ENCODE data around the gene ACOT7.
A peak's percentile ranks its signal among the peaks of the same experiment; 100 is the strongest.
"Not testable (repeated sequence)": the region's sequence is repeated elsewhere in the genome, so short reads cannot be mapped to it uniquely, and the experiment has no call there.

ACOT7 gene

GRCh38 chr1:6237093-6237492 lies 156.5 kb downstream of the ACOT7 start:
- Mint-ChIP-seq H3K4me1 (peaks cover 24% of the 10 kb centered on the region), H3K9me3 (no peaks in the 10 kb centered on the region), H3K4me3 (peak overlapping the region; percentile 14), H3K36me3 (peaks cover 19% of the 10 kb centered on the region), H3K27ac (no peak overlapping the region)
- ATAC-seq (no peak), DNase-seq (ENCODE audit: low spot score in 2 of 2) (no peak)

GRCh38 chr1:6235296-6235677 lies 158.3 kb downstream of the ACOT7 start:
- no peaks in the 10 kb centered on the region for H3K9me3 Mint-ChIP-seq
- H3K27ac Mint-ChIP-seq, result peak overlapping the region; percentile 70
- DNase-seq (ENCODE audit: low spot score in 2 of 2) (no peak), ATAC-seq (peak; percentile 15)
- H3K36me3 Mint-ChIP-seq, result peaks cover 37% of the 10 kb centered on the region
- H3K4me3 Mint-ChIP-seq, result peak overlapping the region; percentile 82
- H3K4me1 Mint-ChIP-seq, result peaks cover 16% of the 10 kb centered on the region

DNA sequence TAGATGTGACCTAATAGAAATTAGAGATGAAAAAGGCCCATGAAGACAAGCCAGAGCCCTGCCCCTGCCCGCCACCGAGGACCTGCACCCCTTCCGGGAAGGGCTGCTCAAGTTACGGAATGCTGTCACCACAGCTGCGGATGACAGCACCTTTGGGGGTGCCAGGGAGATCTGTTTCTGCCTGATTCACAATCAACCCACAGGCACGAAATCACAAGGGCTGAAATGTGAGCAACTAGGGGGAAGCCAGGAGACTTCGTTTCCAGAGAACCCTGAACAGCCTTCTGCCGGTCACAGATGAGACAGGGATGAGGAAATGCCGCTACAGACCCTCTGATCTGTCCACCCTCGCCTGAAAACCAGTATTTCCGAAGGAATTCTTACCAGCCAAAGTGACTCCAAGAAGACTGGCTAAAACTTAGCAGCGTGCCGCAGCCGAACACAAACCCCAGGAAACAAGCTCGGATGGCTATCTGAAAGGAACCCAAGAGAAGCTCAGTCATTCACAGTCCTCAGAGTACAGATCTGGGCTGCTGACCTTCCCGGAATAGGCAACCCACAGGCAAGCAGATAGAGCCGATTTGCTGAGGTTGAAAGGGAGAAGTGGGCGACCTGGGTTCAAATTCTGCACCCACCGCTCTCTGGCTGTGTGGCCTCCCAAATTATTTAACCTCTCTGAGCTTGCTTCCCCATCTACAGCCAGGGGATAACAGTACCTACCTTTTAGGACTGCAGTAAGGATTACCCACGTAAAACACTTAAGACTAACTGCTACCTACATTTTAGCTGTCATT lies 158.9 kb downstream of the ACOT7 start:
- peaks cover 16% of the 10 kb centered on the region for H3K4me1 Mint-ChIP-seq
- H3K4me3 Mint-ChIP-seq, result peak overlapping the region; percentile 82
- peak overlapping the region; percentile 70 for H3K27ac Mint-ChIP-seq
- ATAC-seq (no peak), DNase-seq (ENCODE audit: low spot score in 2 of 2) (no peak)
- peaks cover 43% of the 10 kb centered on the region for H3K36me3 Mint-ChIP-seq
- no peaks in the 10 kb centered on the region for H3K9me3 Mint-ChIP-seq

- Mint-ChIP-seq H3K27ac (no peak overlapping the region), H3K4me1 (peaks cover 12% of the 10 kb centered on the region), H3K9me3 (no peaks in the 10 kb centered on the region), H3K4me3 (no peak overlapping the region), H3K36me3 (peaks cover 56% of the 10 kb centered on the region)
- ATAC-seq (no peak), DNase-seq (ENCODE audit: low spot score in 2 of 2) (no peak)
Measured at GRCh38 chr1:6233376-6233775, 160.2 kb downstream of the ACOT7 start.

DNA sequence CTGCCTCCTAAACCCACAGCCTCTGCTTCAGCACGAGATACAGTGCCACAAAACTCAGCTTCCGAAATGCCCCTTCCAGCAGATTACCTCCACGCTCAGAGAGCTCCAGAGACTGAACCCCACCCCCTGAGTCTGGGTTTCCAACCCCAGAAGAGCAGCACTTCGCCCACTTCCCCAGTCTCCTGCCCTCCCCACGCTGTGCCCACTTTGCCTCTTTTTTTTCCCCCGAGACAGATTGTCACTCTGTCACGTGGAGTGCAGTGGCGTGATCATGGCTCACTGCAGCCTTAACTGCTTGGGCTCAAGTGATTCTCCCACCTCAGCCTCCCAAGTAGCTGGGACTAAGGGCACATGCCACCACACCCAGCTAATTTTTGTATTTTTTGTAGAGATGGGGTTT lies 167.9 kb downstream of the ACOT7 start:
- H3K27ac Mint-ChIP-seq, result no peak overlapping the region
- peaks cover 98% of the 10 kb centered on the region for H3K36me3 Mint-ChIP-seq
- peaks cover 6% of the 10 kb centered on the region for H3K4me1 Mint-ChIP-seq
- H3K4me3 Mint-ChIP-seq, result no peak overlapping the region
- DNase-seq (ENCODE audit: low spot score in 2 of 2) (no peak), ATAC-seq (no peak)
- no peaks in the 10 kb centered on the region for H3K9me3 Mint-ChIP-seq

DNA sequence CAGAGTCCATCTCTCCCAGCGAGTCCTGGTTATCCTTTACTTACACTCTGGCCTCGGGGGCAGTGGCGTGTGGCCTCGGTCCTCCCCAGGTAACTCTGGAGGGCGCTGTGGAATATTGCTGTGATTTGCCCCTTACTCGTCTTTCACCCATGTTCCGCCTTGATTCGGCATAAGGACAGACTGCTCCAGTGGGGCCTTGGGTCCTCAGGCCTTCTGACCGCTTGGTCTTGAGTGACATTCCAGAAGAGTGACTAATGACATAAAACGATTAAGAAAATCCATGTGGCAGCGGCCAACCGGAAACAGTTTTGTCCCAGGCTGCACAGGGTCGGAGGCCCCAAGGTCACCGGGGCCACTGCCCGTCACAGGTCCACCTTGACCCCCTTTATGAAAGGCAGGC lies 168.8 kb downstream of the ACOT7 start:
- H3K36me3 Mint-ChIP-seq, result peaks cover 93% of the 10 kb centered on the region
- DNase-seq (ENCODE audit: low spot score in 2 of 2) (no peak), ATAC-seq (no peak)
- no peaks in the 10 kb centered on the region for H3K9me3 Mint-ChIP-seq
- H3K4me1 Mint-ChIP-seq, result peaks cover 6% of the 10 kb centered on the region
- H3K27ac Mint-ChIP-seq, result no peak overlapping the region
- H3K4me3 Mint-ChIP-seq, result no peak overlapping the region

- peaks cover 82% of the 10 kb centered on the region for H3K36me3 Mint-ChIP-seq
- DNase-seq (ENCODE audit: low spot score in 2 of 2) (no peak), ATAC-seq (no peak)
- no peak overlapping the region for H3K4me3 Mint-ChIP-seq
- H3K9me3 Mint-ChIP-seq, result no peaks in the 10 kb centered on the region
- peak overlapping the region; percentile 10 for H3K27ac Mint-ChIP-seq
- H3K4me1 Mint-ChIP-seq, result peaks cover 6% of the 10 kb centered on the region
Measured at GRCh38 chr1:6223617-6224016, 169.9 kb downstream of the ACOT7 start.

DNA sequence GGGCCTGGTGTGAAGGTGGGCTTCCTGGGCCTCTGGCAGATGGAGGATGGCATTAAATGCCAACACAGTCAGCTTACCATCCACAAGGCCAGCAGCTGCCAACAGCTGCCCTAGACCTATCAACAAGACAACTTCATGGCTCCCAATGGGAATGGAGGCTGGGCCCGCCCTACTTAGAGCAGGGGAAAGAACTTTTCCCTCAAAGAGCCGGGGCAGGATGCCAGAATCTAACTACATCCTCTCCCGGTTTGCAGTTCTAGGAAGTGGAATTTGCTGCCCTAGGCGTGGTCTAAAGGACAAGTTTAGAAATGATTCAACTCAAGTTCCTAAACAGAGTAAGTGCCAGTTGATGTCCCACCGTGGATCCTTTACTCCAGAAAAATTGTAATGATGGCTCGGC lies 170.9 kb downstream of the ACOT7 start:
- Mint-ChIP-seq H3K4me1 (peaks cover 6% of the 10 kb centered on the region), H3K9me3 (no peaks in the 10 kb centered on the region), H3K36me3 (peaks cover 73% of the 10 kb centered on the region), H3K27ac (no peak overlapping the region), H3K4me3 (no peak overlapping the region)
- no peak for DNase-seq (ENCODE audit: low spot score in 2 of 2)
- ATAC-seq, result no peak

DNA sequence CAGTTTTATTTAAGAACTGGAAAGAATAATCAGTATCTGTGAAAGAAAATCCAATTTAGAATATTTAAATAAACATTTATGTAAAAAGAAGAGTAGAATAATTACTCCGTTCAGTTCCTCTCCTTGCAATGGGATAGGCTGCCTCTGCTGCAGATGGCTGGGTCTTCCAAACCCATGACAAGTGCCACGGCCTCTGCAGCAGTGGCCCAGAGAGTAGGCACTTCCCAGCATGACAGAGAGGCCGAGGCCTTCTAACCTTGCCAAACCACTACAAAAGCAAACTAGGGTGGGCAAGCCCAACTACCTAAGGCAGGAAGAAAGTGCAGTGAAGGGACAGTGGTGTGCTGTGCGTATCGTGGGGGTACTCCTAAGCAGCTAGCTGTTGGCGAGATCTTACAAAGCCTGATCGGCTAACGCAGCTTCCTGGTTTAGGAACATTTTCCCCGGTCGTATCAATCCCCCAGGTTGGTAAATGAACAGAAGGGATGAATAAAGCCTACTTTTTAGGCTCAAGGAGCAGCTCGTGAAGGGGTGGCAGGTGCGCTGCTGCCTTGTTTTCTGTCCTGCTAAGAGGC lies 172.3 kb downstream of the ACOT7 start:
- DNase-seq (ENCODE audit: low spot score in 2 of 2), result no peak
- no peak overlapping the region for H3K27ac Mint-ChIP-seq
- ATAC-seq, result no peak
- H3K4me3 Mint-ChIP-seq, result no peak overlapping the region
- peaks cover 6% of the 10 kb centered on the region for H3K4me1 Mint-ChIP-seq
- H3K9me3 Mint-ChIP-seq, result no peaks in the 10 kb centered on the region
- H3K36me3 Mint-ChIP-seq, result peaks cover 59% of the 10 kb centered on the region

- H3K4me3 Mint-ChIP-seq, result no peak overlapping the region
- H3K36me3 Mint-ChIP-seq, result peaks cover 49% of the 10 kb centered on the region
- ATAC-seq (no peak), DNase-seq (ENCODE audit: low spot score in 2 of 2) (no peak)
- H3K4me1 Mint-ChIP-seq, result no peaks in the 10 kb centered on the region
- no peaks in the 10 kb centered on the region for H3K9me3 Mint-ChIP-seq
- H3K27ac Mint-ChIP-seq, result no peak overlapping the region
Measured at GRCh38 chr1:6220236-6220635, 173.3 kb downstream of the ACOT7 start.

- not testable (repeated sequence) for H3K4me3 Mint-ChIP-seq; H3K27ac Mint-ChIP-seq; H3K9me3 Mint-ChIP-seq; H3K4me1 Mint-ChIP-seq; ATAC-seq; DNase-seq (ENCODE audit: low spot score in 2 of 2)
- H3K36me3 Mint-ChIP-seq, result peaks cover 43% of the 10 kb centered on the region
Measured at GRCh38 chr1:6219641-6220040, 173.9 kb downstream of the ACOT7 start.

DNA sequence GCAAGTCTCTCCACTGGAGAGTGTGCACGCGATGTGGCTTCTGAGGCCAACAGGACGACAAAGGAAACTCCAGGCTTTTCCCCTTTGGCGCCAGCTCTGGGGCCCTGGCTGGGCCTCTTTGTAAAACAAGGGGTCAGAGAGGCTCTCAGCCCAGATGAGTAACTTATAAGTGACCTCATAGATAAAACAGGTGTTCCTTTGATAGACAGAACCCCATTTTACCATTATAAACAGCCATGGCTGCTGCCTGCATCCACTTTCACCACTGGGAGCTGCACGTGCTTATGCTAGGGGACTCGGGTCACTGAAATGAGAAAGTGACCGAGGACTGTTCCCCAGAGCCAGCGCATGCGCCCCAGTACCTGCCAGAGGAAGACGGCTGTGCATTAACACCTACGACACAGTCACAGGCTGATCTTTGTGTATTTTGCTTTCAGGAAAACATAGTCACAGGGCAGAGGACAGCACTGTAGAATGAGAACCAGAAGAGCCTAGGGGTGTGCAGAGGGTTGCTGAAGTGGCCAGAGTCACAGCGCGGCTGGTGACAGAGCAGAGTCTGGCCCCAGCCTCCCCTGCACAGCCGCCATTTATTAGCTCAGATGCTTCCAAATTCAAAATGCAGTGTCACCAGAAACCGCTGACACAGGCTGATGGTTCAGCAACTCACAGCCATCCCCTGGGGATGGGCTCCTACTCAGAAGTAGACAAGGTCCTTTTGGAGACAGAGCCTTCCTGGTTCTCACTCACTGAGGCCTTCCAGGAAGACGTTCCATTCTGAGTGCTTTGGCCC lies 175.0 kb downstream of the ACOT7 start:
- H3K4me1 Mint-ChIP-seq, result no peaks in the 10 kb centered on the region
- no peak overlapping the region for H3K27ac Mint-ChIP-seq
- no peak overlapping the region for H3K4me3 Mint-ChIP-seq
- peaks cover 32% of the 10 kb centered on the region for H3K36me3 Mint-ChIP-seq
- DNase-seq (ENCODE audit: low spot score in 2 of 2) (no peak), ATAC-seq (no peak)
- no peaks in the 10 kb centered on the region for H3K9me3 Mint-ChIP-seq
